ENCODE measurements around the gene A1BG.
A peak's percentile ranks its signal among the peaks of the same experiment; 100 is the strongest.

Gene A1BG

GRCh38 chr19:58352760-58353671 is at the start of gene A1BG:
A1BG (minus strand) TSS chr19:58353492; CDS start chr19:58353437, 55 bp downstream.
- DNase-seq (ENCODE audit: low read depth in 1 of 2, low spot score in 1 of 2): no peak

- DNase-seq (ENCODE audit: low read depth in 1 of 2, low spot score in 1 of 2): no peak
These were observed 48.6 kb upstream of the A1BG start for GRCh38 chr19:58401840-58402421.

- DNase-seq (ENCODE audit: low read depth in 1 of 2, low spot score in 1 of 2): peak; percentile 96
These were observed 47.9 kb upstream of the A1BG start for GRCh38 chr19:58400916-58401839.

- DNase-seq (ENCODE audit: low read depth in 1 of 2, low spot score in 1 of 2): no peak
These were observed 47.1 kb upstream of the A1BG start for GRCh38 chr19:58400316-58400915.

GRCh38 chr19:58399903-58400302 is 46.6 kb upstream of the A1BG start:
- DNase-seq (ENCODE audit: low read depth in 1 of 2, low spot score in 1 of 2): no peak

- DNase-seq (ENCODE audit: low read depth in 1 of 2, low spot score in 1 of 2): no peak
These were observed 45.3 kb upstream of the A1BG start for GRCh38 chr19:58398545-58398944.

- DNase-seq (ENCODE audit: low read depth in 1 of 2, low spot score in 1 of 2): no peak
These were observed 44.8 kb upstream of the A1BG start for GRCh38 chr19:58398087-58398486.

- DNase-seq (ENCODE audit: low read depth in 1 of 2, low spot score in 1 of 2): no peak
These were observed 44.3 kb upstream of the A1BG start for GRCh38 chr19:58397533-58398037.

- no peak for DNase-seq (ENCODE audit: low read depth in 1 of 2, low spot score in 1 of 2)
These were observed 43.6 kb upstream of the A1BG start for GRCh38 chr19:58396691-58397532.

- peak in 1 of 2 donors; percentile 28 for DNase-seq (ENCODE audit: low read depth in 1 of 2, low spot score in 1 of 2)
These were observed 42.8 kb upstream of the A1BG start for GRCh38 chr19:58395979-58396627.

GRCh38 chr19:58395220-58395978 is 42.1 kb upstream of the A1BG start, which contains the start of gene RNF225:
RNF225 (plus strand) TSS chr19:58395656; CDS start chr19:58396090, 434 bp downstream.
- DNase-seq (ENCODE audit: low read depth in 1 of 2, low spot score in 1 of 2): no peak

- no peak for DNase-seq (ENCODE audit: low read depth in 1 of 2, low spot score in 1 of 2)
These were observed 41.5 kb upstream of the A1BG start for GRCh38 chr19:58394821-58395219.

- no peak for DNase-seq (ENCODE audit: low read depth in 1 of 2, low spot score in 1 of 2)
These were observed 40.4 kb upstream of the A1BG start for GRCh38 chr19:58393725-58394033.

- no peak for DNase-seq (ENCODE audit: low read depth in 1 of 2, low spot score in 1 of 2)
These were observed 39.8 kb upstream of the A1BG start for GRCh38 chr19:58392945-58393724.

GRCh38 chr19:58388175-58388526 is 34.9 kb upstream of the A1BG start:
- no peak for DNase-seq (ENCODE audit: low read depth in 1 of 2, low spot score in 1 of 2)

GRCh38 chr19:58387338-58388174 is 34.3 kb upstream of the A1BG start:
- no peak for DNase-seq (ENCODE audit: low read depth in 1 of 2, low spot score in 1 of 2)
